GM18505 (cell line): ENCODE measurements around the gene HHIPL1.
A peak's percentile ranks its signal among the peaks of the same experiment; 100 is the strongest.

ENCODE experiments used
- ATAC-seq: cut with Tn5 transposase; IDR thresholded peaks from one replicate; pipeline ENCODE4 v1.9.1; 2021; ENCODE audit not compliant: unreplicated experiment
- POLR2A ChIP-seq: IDR thresholded peaks from 4 replicates; pipeline ENCODE4 v1.6.1; 2011; ENCODE audit warnings: borderline replicate concordance; ENCODE audit not compliant: insufficient read depth, insufficient read length; ENCODE audit errors: extremely low read depth

HHIPL1 gene

GRCh38 chr14:99603471-99604277, 41.3 kb upstream of the HHIPL1 start, which contains the start of gene CCDC85C:
CCDC85C (minus strand) TSS chr14:99604207; CDS start chr14:99603959, 248 bp downstream.
- no peak for TF ChIP-seq POLR2A
- peak; percentile 15 for ATAC-seq

- ATAC-seq: peak; percentile 90
- TF ChIP-seq POLR2A: no peak
Observed at GRCh38 chr14:99604278-99604765, 40.6 kb upstream of the HHIPL1 start.

GRCh38 chr14:99604766-99605298, 40.1 kb upstream of the HHIPL1 start:
- peak; percentile 15 for ATAC-seq
- no peak for TF ChIP-seq POLR2A

GRCh38 chr14:99605299-99605961, 39.5 kb upstream of the HHIPL1 start:
- TF ChIP-seq POLR2A: no peak
- ATAC-seq: no peak

- ATAC-seq: no peak
- TF ChIP-seq POLR2A: no peak
Observed at GRCh38 chr14:99606359-99606758, 38.6 kb upstream of the HHIPL1 start.

GRCh38 chr14:99608591-99608990, 36.3 kb upstream of the HHIPL1 start:
- TF ChIP-seq POLR2A: no peak
- ATAC-seq: no peak

GRCh38 chr14:99609245-99610170, 35.4 kb upstream of the HHIPL1 start:
- no peak for TF ChIP-seq POLR2A
- no peak for ATAC-seq

- no peak for ATAC-seq
- TF ChIP-seq POLR2A: no peak
Observed at GRCh38 chr14:99611646-99612045, 33.3 kb upstream of the HHIPL1 start.

- TF ChIP-seq POLR2A: no peak
- no peak for ATAC-seq
Observed at GRCh38 chr14:99612071-99612737, 32.7 kb upstream of the HHIPL1 start.

GRCh38 chr14:99612738-99613330, 32.1 kb upstream of the HHIPL1 start:
- no peak for TF ChIP-seq POLR2A
- ATAC-seq: no peak

GRCh38 chr14:99615497-99616157, 29.3 kb upstream of the HHIPL1 start:
- ATAC-seq: no peak
- no peak for TF ChIP-seq POLR2A

GRCh38 chr14:99616832-99617800, 27.8 kb upstream of the HHIPL1 start:
- no peak for TF ChIP-seq POLR2A
- no peak for ATAC-seq
